ENCODE measurements around the gene PC. TPM values are rescaled to one million over a fixed set of nuclear protein-coding genes. Genes with fewer than 3 reads are reported as not detected.

Gene PC
- polyA plus RNA-seq, 3 donors: 4.6 to 7.1 (median 6.0) TPM

- intact Hi-C loops (cut with micrococcal nuclease): no loop called here
- Histone ChIP-seq H3K4me1 (ENCODE audit: control insufficient read depth in 1 of 2, insufficient read depth in 2 of 2, low read length in 2 of 2) (no peaks in the 10 kb centered on the region), H3K36me3 (replicated peaks in 1 of 2; ENCODE audit: control insufficient read depth in 1 of 2, insufficient read depth in 2 of 2, low read length in 2 of 2) (no peaks in the 10 kb centered on the region), H2AFZ (ENCODE audit: insufficient read depth, low read depth, low read length, poor library complexity, severe bottlenecking) (no peak overlapping the region), H3K27ac (ENCODE audit: low read depth in 1 of 2, low read length in 2 of 2) (no peak overlapping the region), H3K9me3 (replicated peaks in 1 of 2; ENCODE audit: control insufficient read depth in 1 of 2, insufficient read depth in 1 of 2, low read length in 2 of 2) (no peaks in the 10 kb centered on the region), H3K9ac (ENCODE audit: insufficient read depth, low read length, poor library complexity, severe bottlenecking) (no peak overlapping the region), H3K4me3 (replicated peaks in 1 of 3; ENCODE audit: low read depth in 2 of 3, low read length in 3 of 3) (no peak overlapping the region), H3K27me3 (ENCODE audit: control insufficient read depth in 2 of 2, insufficient read depth in 2 of 2, low read length in 2 of 2) (no peaks in the 10 kb centered on the region), H3K79me2 (ENCODE audit: insufficient read depth, low read length) (no peaks in the 10 kb centered on the region), H4K20me1 (ENCODE audit: insufficient read depth, low read length) (no peaks in the 10 kb centered on the region), H3K4me2 (replicated peaks; ENCODE audit: extremely low read depth, low read length, poor library complexity, severe bottlenecking) (no peak overlapping the region)
- no peak for DNase-seq
- no peak for TF ChIP-seq CTCF (IDR thresholded peaks at IDR 0.05)
- Mint-ChIP-seq H3K36me3 (no peaks in the 10 kb centered on the region), H3K4me1 (no peaks in the 10 kb centered on the region), H3K9me3 (no peaks in the 10 kb centered on the region), H3K27me3 (ENCODE audit: low read depth in 3 of 3) (peaks cover 0 to 3% (median 0%) of the 10 kb centered on the region in 3 donors), H3K27ac (no peak overlapping the region), H3K4me3 (no peak overlapping the region)
- WGBS (ENCODE audit: insufficient coverage): no CpG with 5 or more reads among the region's 3 CpGs
These were observed 137.8 kb downstream of the PC start for GRCh38 chr11:66820381-66820780.

DNA sequence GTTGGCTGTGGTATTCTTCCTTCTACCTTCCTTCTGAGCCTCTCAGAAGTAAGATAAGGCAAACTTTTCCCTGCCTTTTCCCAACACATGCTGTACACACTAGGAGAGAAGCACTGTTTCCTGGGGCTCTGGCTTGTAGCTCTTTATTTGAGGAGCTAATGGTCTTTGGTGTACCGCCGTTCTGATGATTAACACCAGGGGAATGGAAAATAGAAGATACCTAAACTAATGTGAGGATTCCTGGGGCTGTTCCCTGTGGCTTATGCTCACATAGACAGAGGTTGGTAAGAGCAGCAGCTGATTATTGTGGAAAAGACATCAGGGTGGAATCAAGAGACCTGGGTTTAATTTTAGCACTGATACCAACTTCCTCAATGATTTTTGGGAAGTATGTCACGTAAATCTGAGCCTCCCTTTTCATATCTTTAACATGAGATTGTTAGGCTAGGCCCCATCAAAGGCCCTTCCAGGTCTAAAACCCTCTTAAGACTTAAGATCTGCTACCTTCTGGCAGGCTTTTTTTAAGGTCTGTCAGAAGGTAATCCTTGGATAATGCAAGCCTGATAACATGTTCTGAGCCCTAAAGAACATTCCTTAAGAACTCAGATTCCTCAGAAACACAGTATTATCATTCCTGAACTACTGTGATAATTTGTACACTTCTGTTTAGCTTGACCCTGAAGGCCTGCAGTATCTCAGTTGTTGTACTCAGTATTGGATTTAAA, 139.8 kb downstream of the PC start:
- Histone ChIP-seq H3K27ac (ENCODE audit: low read depth in 1 of 2, low read length in 2 of 2) (no peak overlapping the region), H3K9me3 (replicated peaks in 1 of 2; ENCODE audit: control insufficient read depth in 1 of 2, insufficient read depth in 1 of 2, low read length in 2 of 2) (no peaks in the 10 kb centered on the region), H3K36me3 (replicated peaks in 1 of 2; ENCODE audit: control insufficient read depth in 1 of 2, insufficient read depth in 2 of 2, low read length in 2 of 2) (no peaks in the 10 kb centered on the region), H3K4me1 (ENCODE audit: control insufficient read depth in 1 of 2, insufficient read depth in 2 of 2, low read length in 2 of 2) (no peaks in the 10 kb centered on the region), H3K4me2 (replicated peaks; ENCODE audit: extremely low read depth, low read length, poor library complexity, severe bottlenecking) (no peak overlapping the region), H4K20me1 (ENCODE audit: insufficient read depth, low read length) (no peaks in the 10 kb centered on the region), H3K9ac (ENCODE audit: insufficient read depth, low read length, poor library complexity, severe bottlenecking) (no peak overlapping the region), H3K79me2 (ENCODE audit: insufficient read depth, low read length) (no peaks in the 10 kb centered on the region), H2AFZ (ENCODE audit: insufficient read depth, low read depth, low read length, poor library complexity, severe bottlenecking) (no peak overlapping the region), H3K4me3 (replicated peaks in 1 of 3; ENCODE audit: low read depth in 2 of 3, low read length in 3 of 3) (no peak overlapping the region), H3K27me3 (ENCODE audit: control insufficient read depth in 2 of 2, insufficient read depth in 2 of 2, low read length in 2 of 2) (no peaks in the 10 kb centered on the region)
- peaks cover 0 to 3% (median 0%) of the 10 kb centered on the region in 3 donors for H3K27me3 Mint-ChIP-seq (ENCODE audit: low read depth in 3 of 3)
- no peak overlapping the region for H3K4me3 Mint-ChIP-seq
- no peak overlapping the region for H3K27ac Mint-ChIP-seq
- H3K4me1 Mint-ChIP-seq: no peaks in the 10 kb centered on the region
- 63% methylated on average over 3 of the region's 3 CpGs for WGBS (ENCODE audit: insufficient coverage)
- intact Hi-C loops (cut with micrococcal nuclease): loop anchor here in 1 of 2 donors (5.0 kb wide), 1 partner anchor 101 kb away; no protein-coding TSS in a partner anchor
- no peaks in the 10 kb centered on the region for H3K9me3 Mint-ChIP-seq
- H3K36me3 Mint-ChIP-seq: no peaks in the 10 kb centered on the region
- DNase-seq: no peak
- TF ChIP-seq CTCF (IDR thresholded peaks at IDR 0.05): no peak
